SH-SY5Y (cell line): ENCODE measurements around the gene KLHL11.

Experiments used
- GATA2 ChIP-seq: IDR thresholded peaks from 2 replicates; pipeline ENCODE4 v1.6.1; 2011; ENCODE audit warnings: mild to moderate bottlenecking, low read depth, low read length
- GATA3 ChIP-seq: IDR thresholded peaks from 2 replicates; pipeline ENCODE4 v1.6.1; 2011; ENCODE audit warnings: low read depth, mild to moderate bottlenecking, low read length, moderate library complexity

DNA sequence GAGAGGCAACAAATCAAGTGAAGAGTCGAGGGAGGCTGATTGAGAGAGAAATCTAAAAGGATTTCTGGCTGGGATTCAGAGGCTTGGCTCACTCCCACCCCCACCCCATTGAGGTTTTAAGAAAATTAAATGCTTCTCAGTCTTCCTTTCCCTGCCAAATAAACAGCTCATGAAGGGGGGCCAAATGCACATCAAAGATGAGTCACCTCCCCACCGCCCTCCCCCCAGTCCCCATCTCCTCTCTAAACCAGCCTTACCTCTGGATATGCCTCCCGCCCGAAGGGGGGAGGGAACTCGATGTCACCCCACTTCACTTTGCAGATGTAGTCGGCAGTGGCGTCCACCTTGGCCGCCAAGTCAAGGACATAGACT, 41.9 kb upstream of the KLHL11 start:
- TF ChIP-seq GATA2 (no peak), GATA3 (no peak)
